IPS DF 19.7 (cell line): ENCODE results near the gene ONECUT3.

ENCODE experiments used
- DNase-seq: peaks from one replicate; pipeline ENCODE4 v3.0.0-alpha.2; 2013; ENCODE audit warnings: low read depth, low spot score

The ONECUT3 gene

GRCh38 chr19:1768248-1768647 lies 14.9 kb downstream of the ONECUT3 start:
- DNase-seq = no peak

- no peak for DNase-seq
These were observed 15.8 kb downstream of the ONECUT3 start for GRCh38 chr19:1768918-1769644.

- no peak for DNase-seq
These were observed 16.3 kb downstream of the ONECUT3 start for GRCh38 chr19:1769645-1769985.

GRCh38 chr19:1770866-1771576 lies 17.7 kb downstream of the ONECUT3 start:
- DNase-seq = no peak

- no peak for DNase-seq
These were observed 19.9 kb downstream of the ONECUT3 start for GRCh38 chr19:1773184-1773583.

- no peak for DNase-seq
These were observed 21.9 kb downstream of the ONECUT3 start for GRCh38 chr19:1774989-1775772.

- DNase-seq = no peak
These were observed 22.8 kb downstream of the ONECUT3 start for GRCh38 chr19:1775951-1776605.

- DNase-seq = no peak
These were observed 23.4 kb downstream of the ONECUT3 start for GRCh38 chr19:1776606-1777147.

- DNase-seq = no peak
These were observed 23.8 kb downstream of the ONECUT3 start for GRCh38 chr19:1777149-1777548.

- no peak for DNase-seq
These were observed 26.3 kb downstream of the ONECUT3 start for GRCh38 chr19:1779574-1779973.

GRCh38 chr19:1780272-1780958 lies 27.1 kb downstream of the ONECUT3 start:
- no peak for DNase-seq

GRCh38 chr19:1782521-1782920 lies 29.2 kb downstream of the ONECUT3 start:
- no peak for DNase-seq

- DNase-seq = no peak
These were observed 30.0 kb downstream of the ONECUT3 start for GRCh38 chr19:1783354-1783753.

- DNase-seq = no peak
These were observed 30.6 kb downstream of the ONECUT3 start for GRCh38 chr19:1783874-1784273.

GRCh38 chr19:1785310-1785709 lies 32.0 kb downstream of the ONECUT3 start:
- DNase-seq = no peak

- DNase-seq = no peak
These were observed 33.4 kb downstream of the ONECUT3 start for GRCh38 chr19:1786668-1787067.

GRCh38 chr19:1787116-1787515 lies 33.8 kb downstream of the ONECUT3 start:
- no peak for DNase-seq

GRCh38 chr19:1789261-1790041 lies 36.1 kb downstream of the ONECUT3 start:
- no peak for DNase-seq

- no peak for DNase-seq
These were observed 36.9 kb downstream of the ONECUT3 start for GRCh38 chr19:1790054-1790792.

- no peak for DNase-seq
These were observed 38.6 kb downstream of the ONECUT3 start for GRCh38 chr19:1791879-1792278.
